ENCODE results near the gene GNGT2.

The GNGT2 gene

GRCh38 chr17:49168706-49169105 is 41.7 kb downstream of the GNGT2 start:
- DNase-seq (ENCODE audit: low spot score): no peak

- DNase-seq (ENCODE audit: low spot score): no peak
These were observed 45.2 kb downstream of the GNGT2 start for GRCh38 chr17:49165143-49165542.

- DNase-seq (ENCODE audit: low spot score): no peak
These were observed 47.5 kb downstream of the GNGT2 start for GRCh38 chr17:49162866-49163265.

GRCh38 chr17:49157784-49158183 is 52.6 kb downstream of the GNGT2 start:
- no peak for DNase-seq (ENCODE audit: low spot score)

- no peak for DNase-seq (ENCODE audit: low spot score)
These were observed 54.1 kb downstream of the GNGT2 start for GRCh38 chr17:49156256-49156655.
